Stimulated activated CD8-positive, alpha-beta memory T cell treated with anti-CD3 and anti-CD28 coated beads, Interleukin-4, amount 100 ng/mL, for 48 hours (primary cell): ENCODE measurements around the gene MAP2K3.

Experiments used
- DNase-seq: peaks from one replicate; pipeline ENCODE4 v3.0.0-alpha.2; 2020

The MAP2K3 gene

GRCh38 chr17:21354796-21355385 lies 70.4 kb downstream of the MAP2K3 start:
- no peak for DNase-seq

DNA sequence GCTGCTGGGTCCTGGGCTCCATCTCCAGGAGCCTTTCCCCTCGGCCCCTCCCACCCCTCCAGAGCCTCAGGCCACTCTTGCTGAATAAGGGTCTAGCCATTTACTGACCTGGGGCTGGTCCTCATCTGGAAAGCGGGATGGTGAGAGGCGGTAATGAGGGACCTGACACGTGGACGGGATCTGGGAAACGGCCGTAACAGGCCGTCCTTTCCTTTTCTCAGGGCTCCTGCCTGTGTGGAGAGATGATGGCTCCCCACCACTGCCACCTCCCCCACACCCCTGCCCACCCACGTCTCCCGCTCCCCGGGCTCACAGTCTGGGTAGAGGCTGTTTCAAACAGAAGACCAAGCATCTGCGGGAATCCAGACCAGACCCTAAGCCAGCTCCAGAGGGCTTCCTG lies 71.1 kb downstream of the MAP2K3 start:
- no peak for DNase-seq

GRCh38 chr17:21356537-21357127 lies 72.1 kb downstream of the MAP2K3 start:
- DNase-seq = no peak

DNA sequence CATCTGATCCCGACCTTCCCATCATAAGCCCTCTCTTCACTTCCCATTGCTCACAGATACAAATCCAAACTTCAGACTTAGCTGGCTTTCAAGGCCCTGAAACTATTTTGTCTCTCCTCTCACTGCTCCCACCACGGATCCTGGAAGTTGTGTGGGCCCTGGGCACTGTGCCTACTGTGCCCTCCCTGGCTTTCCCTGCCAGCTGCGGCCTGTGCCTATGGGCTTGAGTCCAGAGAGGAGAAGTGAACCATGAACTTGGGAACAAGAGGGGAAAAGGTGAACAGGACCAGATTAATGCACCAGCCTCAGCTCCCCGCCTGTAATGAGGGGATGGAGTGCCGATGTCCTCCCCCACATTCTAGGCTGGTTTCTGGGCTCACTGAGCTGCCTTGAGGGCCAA lies 72.8 kb downstream of the MAP2K3 start:
- no peak for DNase-seq

DNA sequence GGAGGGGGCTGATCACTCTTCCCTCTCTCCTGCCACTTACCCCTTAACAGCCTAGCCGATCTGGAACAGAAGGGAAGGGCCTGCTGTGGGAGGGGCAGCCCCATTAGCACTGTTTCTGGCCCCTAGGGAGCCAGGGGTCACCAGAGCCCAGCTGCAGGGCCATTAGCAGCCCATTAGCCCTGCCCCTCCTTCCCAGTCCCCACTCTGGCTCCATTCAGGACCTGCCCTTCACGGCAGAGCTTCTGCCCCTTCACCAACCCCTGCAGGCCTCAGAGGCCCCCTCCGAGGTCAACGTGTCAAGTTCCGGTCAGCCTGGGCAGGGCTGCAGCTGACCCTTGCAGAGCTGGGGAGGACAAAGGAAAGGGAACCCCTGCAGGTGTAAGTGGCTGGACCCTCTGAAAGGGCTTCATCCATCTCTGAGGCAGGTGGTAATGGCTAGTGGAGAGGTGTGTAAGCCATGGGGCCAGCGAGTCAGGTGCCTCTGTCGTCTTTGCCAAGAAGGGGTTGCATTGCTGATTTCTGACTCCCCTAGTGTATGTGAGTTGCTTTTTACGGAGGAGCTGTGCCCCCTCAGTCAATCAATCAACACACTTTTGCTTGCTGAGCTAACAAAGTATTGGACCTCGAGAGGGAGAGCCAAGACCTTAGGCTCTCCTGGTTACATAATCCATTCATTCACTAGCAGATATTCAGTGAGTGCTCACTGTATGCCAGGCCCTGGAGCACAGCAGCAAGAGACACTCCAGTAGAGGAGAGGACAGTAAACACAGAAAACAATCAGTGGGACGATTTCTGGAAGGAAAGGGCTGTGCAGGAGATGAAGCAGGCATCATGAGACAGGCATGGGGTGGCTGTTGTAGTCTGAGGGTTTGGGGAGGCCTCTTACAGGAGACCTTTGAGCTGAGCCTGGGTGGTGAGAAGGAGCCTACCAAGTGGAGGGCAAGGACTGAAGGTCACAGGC lies 73.5 kb downstream of the MAP2K3 start:
- DNase-seq = no peak

GRCh38 chr17:21358682-21359482 lies 74.4 kb downstream of the MAP2K3 start:
- no peak for DNase-seq

- no peak for DNase-seq
These were observed 75.0 kb downstream of the MAP2K3 start for GRCh38 chr17:21359483-21359840.

DNA sequence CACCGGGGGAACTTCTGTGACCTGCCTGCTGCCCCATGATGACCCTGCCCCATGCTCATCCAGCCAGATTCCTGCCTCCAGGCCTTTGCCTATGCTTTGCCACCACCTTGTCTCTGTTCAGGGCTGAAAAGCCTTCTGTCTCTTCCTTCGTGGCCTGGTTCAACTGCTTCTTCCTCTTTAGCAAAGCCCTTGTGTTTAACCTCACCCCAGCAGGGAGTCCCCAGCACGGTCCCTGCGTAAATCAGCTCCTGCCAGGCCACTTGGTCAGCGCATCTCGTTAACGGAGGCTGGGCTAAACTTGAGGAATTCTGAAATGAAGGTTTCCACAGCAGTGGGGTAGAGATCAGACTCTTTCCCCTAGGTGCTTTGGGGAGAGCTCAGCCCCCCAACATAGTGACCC lies 75.5 kb downstream of the MAP2K3 start:
- DNase-seq = no peak

- DNase-seq = no peak
These were observed 76.7 kb downstream of the MAP2K3 start for GRCh38 chr17:21361020-21361809.

DNA sequence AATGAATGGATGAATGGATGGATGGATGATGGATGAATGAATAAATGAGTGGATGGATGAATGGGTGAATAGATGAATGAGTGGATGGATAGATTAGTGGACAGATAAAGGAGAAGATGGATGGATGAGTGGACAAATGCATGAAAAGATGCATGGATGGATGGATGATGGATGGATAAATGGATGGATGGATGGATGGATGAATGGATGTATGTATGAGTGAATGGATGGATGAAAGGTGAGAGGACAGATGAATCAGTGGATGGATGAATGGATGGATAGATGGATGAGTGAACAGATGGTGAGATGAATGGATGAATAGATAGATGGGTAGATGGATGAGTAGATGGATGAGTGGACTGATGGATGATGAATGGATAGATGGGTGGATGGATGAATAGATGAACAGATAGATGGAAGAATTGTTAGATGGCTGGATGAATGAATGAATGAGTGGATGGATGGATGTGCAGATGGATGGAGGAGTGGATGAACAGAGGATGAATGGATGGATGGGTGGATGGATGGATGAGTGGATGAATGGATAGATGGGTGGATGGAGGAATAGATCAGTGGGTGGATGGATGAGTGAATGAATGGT lies 77.9 kb downstream of the MAP2K3 start:
- no peak for DNase-seq

DNA sequence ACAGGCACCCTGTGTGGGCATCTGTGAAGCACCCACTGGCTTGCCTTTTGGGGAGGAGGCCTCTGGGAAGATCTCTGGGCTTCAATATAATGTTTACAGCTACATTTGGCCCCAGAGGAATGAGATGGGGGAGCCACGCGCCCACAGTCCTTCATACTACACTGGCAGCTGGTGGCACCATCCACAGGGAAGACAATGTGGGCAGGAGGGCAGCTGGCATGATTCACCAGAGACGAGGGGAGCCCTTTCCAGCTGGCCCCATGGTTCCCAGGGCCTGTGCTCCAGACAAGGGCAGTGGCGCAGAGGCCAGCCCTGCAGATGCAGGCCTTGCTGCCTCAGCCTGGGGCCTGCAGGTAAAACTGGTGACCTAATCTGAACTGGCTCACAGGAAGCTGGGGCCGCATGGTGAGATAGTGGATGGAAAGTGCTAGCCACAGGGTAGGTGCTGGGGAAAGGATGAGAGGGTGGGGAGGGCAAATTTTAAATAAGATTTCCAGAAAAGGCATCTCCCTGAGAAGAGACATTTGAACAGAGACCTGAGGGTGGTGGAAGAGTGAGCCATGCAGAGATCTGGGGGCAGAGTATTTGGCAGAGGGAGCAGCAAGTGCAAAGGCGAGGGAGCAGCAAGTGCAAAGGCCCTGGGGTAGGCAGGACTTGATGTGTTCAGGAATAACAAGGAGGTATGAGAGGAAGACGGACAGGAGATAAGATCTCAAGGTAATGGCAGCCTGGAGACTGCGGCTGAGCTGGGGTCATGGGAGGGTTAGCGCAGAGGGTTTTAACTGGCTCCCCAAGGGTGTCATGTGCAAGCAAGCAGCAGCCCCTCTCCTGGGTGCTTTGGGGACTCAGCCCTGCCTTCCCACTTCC lies 79.5 kb downstream of the MAP2K3 start:
- DNase-seq = no peak
